GM18870 (cell line): ENCODE results near the gene SYT2.
"Not testable (repeated sequence)": the region's sequence is repeated elsewhere in the genome, so short reads cannot be mapped to it uniquely, and the experiment has no call there.

ENCODE experiments used
- ATAC-seq: cut with Tn5 transposase; IDR thresholded peaks from one replicate; pipeline ENCODE4 v1.9.1; 2021; ENCODE audit warnings: moderate library complexity; ENCODE audit not compliant: unreplicated experiment

The SYT2 gene

DNA sequence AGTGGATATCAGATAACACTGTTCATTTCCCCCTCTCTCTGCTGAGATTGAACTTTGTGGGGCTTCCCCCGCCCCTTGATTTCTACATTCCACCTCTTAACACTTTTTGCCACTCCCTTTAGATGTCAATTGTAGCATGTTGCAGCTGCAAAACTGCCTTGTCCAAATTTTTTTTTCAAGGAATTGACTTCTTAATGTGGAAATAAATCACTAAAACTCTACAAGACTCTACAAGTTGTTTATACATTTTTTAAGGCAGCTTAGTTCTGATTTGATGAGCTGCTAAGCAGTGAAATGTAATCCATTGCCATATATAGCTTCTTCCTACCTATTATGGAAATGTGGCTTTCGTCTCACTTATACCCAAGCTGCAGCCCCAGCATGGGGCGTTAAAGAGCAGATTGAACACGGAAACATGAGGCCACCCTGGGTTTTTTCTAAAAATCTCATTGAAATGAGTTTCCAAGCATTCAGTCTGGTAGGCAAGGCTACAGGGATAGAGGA, 132.2 kb downstream of the SYT2 start:
- no peak for ATAC-seq

DNA sequence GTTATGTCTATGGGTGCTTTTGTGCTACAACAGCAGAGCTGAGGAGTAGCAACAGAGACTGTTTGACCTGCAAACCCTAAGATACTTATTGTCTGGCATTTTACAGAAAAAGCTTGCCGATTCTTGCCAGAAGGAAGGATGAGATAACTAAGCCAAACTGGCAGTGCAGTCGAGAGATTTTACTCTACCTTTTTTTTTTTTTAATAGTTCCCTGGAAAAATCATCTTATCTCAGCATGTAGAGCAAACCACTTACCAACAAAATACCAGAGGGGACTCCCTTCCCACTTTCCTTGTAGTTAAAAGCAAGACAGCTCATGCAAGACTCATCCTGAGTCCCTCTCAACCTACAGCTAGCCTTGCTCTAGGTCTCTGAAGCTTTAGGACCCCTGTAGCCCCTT, 132.9 kb downstream of the SYT2 start:
- no peak for ATAC-seq

DNA sequence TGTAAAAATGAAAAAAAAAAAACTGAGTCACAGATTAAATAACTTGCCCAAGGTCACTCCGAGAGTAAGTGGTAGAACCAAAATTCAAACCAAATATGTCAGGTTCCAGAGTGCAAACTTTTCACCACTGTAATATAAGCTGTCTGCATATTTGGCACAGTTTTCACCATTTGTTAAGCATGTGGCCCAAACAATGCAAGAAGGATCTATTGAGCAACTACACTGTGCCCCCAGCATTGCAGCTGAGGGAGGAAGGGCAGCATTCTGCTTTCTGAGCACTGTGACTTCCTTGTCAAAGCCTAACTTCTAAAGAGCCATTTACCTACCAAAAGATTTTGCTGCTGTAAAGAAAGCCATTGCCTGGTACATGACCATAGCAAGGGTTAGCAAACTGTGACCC, 133.4 kb downstream of the SYT2 start:
- ATAC-seq, result no peak

- ATAC-seq, result no peak
Measured at GRCh38 chr1:202575918-202576653, 134.2 kb downstream of the SYT2 start.

DNA sequence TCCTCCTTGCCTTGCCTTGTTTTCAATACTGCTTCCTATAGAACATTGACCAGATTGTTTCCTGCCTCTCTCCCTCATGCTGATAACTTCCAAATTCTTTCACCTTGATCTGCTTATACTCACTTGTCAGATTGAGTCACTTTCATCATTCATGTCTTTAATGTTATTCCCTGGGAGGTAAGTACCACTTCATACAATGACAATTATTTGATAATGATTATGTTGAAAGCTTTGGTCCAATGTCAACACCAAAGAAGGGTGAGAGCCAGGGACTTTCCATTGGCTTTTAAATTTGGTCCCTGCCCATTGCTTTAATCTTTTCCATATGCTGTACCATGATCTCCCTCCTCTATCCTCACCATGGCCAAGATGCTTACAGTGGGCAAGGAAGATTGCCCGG, 137.4 kb downstream of the SYT2 start:
- no peak for ATAC-seq

DNA sequence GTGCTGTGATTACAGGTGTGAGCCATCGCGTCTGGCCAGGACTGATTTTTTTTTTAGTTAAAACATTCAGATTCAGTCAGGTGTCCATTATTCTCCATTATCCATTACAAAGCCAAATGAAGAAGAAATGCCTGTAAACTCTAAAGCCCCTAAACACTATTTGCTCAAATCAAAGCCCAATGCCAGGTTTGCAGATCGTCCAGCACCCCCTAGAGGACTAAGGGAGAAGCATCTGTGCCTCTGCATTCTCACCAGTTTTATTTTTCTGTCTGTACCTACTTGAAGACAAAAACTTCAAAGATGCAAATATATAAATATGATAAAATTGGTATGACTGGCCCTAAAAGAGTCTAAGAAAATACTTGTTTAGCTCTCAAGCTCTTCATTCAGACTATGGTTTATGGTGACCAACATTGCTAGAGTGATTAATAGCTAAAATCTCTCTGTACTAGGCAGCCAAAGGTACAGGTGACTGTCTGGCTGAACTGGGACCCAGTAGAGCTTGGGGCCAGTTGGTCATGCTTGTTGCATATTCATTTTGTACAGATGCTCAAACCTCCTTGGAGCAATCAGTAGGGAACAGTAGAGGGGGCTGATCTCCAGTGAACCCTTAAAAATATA, 138.4 kb downstream of the SYT2 start:
- no peak for ATAC-seq

- no peak for ATAC-seq
Measured at GRCh38 chr1:202569393-202570322, 140.6 kb downstream of the SYT2 start.

GRCh38 chr1:202568826-202569225, 141.4 kb downstream of the SYT2 start:
- ATAC-seq, result no peak

GRCh38 chr1:202568410-202568809, 141.8 kb downstream of the SYT2 start:
- no peak for ATAC-seq

GRCh38 chr1:202567738-202568137, 142.5 kb downstream of the SYT2 start:
- no peak for ATAC-seq

DNA sequence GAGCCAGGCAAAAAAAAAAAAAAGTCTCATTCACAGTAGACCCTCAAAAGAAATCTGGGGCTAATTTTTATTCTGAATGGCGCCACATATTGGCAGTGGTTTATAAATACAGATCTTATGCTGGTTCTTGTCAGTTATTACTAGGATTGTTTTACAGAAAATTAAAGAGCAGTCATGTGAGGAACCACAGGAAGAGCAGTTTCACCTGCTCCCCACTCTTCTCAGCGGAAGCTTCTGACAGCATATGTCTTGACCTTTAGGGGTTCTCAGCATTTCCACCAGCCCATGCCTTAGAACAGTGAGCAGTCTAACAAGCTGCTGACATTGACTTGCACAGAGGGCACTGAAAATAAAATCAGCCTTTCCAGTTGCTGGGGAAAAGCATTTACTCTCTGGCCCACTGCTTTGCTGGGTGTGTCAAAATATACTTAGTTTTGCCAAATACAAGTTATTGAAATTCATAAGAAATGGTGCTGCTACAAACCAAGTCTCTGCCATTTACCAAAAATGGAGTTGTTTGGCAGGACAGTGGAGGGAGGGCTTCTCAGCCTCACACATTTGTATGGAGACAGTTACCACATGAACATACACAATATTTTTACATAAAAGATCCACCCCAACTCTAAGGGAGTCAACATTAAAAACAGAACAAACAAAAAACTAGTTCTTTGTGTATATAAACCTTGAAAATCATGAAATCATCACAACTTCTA, 144.2 kb downstream of the SYT2 start:
- ATAC-seq, result peak; percentile 64

DNA sequence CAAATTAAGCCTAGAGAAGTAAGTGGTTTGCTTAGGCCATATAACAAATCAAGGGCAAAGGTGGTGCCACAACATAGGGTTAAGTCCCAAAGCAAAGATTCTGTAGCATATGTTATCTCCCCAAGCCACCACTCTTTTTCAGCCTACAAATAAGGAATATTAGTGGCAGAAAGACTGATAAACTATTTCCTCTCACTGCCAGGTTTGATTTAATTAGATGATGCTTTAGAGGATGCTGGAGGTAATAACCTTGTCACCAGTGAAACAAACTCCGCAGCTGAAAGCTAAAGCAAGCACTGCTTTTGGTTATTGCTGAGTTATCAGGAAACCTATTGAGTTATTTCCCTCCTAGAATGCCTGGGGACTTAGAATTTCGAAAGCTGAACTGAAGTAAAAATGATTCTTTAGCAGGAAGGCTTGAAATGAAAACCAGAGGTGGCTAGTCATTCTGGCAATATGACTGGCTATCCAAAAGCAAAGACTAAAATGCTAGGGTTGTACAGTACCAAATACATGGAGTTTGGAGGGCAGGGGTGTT, 145.2 kb downstream of the SYT2 start:
- no peak for ATAC-seq

GRCh38 chr1:202563818-202564217, 146.4 kb downstream of the SYT2 start:
- no peak for ATAC-seq

DNA sequence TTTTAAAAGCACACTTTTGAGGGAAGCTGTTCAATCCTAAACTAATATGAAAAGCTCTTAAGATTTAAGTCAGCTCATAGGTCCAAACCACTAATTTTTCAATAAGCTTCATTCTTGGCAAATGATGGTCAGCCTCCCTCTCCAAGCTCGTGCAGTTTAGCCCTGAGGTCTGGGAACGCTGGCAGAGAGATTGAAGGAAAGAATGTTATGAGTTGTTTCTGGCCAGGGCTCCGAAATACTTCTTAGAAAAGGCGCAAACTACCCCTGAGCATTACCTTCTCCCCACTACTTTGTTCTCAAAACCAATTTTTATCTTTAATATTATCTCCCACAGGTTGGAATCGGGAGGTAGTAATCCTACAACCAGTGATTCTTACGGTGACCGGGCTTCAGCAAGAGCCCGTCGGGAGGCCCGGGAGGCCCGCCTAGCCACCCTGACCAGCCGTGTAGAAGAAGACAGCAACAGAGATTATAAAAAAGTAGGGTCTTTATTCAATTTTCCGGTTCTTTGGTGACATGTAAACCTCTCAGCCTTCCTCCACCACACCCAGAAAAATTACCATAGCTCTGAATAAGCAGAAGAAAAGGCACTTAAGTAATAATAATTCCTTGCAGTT, 147.7 kb downstream of the SYT2 start:
- no peak for ATAC-seq

DNA sequence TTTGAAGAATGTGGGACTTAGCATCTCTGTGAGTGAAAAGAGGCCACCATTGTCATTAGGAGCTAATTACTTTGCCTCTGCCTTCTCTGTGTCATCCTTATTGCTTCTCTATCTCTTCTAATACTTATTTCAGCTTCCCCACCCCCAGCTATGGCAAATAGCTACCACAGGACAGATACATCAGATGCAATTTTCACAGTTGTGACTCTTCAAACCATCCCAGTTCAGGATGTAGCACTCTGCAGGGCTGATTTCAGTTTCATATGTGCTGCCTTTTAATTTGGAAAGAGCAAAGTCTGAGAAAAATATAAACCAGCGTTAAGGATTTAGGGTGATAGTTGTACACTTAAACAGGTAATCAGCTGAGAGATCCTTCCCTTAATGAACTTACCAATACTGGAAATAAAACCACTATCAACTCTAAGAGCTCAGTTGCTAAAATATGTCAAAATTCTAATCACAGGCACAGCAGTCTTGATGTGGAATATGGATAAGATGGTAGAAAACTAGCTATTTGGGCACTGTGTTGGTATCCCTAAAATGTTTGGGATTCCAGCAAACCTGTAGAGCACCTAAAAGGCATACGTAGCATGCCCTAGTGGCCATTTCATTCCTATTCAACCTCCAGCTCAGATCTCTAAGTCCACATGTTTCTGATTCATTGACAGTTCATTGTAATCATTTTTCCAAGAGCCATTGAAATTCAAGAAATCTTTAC, 148.4 kb downstream of the SYT2 start:
- ATAC-seq, result no peak

DNA sequence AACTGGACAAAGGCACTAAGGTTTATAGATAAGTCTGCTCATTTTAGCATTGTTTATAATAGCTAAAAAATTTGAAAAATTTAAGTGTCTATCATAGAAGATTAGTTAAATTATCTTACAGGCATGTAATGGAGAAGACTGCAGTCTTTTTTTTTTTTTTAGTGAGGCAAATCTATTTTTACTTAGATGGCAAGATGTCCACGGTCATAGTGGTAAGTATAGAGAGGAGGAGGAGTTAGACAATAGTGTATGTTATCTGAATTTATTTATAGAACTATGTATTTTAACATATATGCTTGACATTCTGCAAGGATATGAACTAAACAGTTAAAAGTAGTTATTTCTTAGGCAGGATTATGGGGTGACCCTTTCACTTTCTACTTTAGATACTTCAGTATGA, 149.0 kb downstream of the SYT2 start:
- no peak for ATAC-seq

GRCh38 chr1:202557662-202558061, 152.6 kb downstream of the SYT2 start:
- not testable (repeated sequence) for ATAC-seq

DNA sequence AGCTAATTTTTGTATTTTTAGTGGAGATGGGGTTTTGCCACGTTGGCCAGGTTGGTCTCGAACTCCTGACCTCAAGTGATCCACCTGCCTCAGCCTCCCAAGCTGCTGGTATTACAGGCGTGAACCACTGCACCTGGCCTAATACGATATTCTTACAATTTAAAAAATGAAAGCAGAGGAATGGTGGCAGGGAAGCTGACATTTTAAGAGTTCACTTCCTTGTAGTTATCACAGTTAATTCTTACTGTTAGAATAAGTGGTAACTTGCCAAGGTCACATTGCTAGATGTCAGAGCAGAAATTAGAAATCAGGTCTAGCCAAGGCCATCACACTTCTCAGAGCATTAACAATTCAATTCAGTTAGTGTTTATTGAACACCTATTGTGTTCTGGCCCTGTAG, 154.2 kb downstream of the SYT2 start:
- ATAC-seq, result not testable (repeated sequence)

GRCh38 chr1:202554619-202555018, 155.6 kb downstream of the SYT2 start:
- ATAC-seq, result not testable (repeated sequence)
